ENCODE results near the gene ZDHHC5. TPM values are rescaled to one million over a fixed set of nuclear protein-coding genes. Genes with fewer than 3 reads are reported as not detected.

The ZDHHC5 gene
- total and polyA plus RNA-seq, 2 of the 13 experiments (the other 11 are each of a cell fraction or from before 2014, with no cell fraction given), result 26.6 to 34.0 TPM

- TF ChIP-seq MLXIP (CRISPR knock-in tag; IDR thresholded peaks at IDR 0.05; ENCODE audit: borderline replicate concordance), result no peak
- TF ChIP-seq BCL3 (CRISPR knock-in tag; IDR thresholded peaks at IDR 0.05), result peak; percentile 59; the same call in 1 of the 2 replicates
- 0 out of 2 replicates have a peak, but pooled peaks have one; percentile 32 for TF ChIP-seq NCOR1 (IDR thresholded peaks at IDR 0.05; ENCODE audit: borderline replicate concordance, low read length)
- TF ChIP-seq POLR2A (IDR thresholded peaks at IDR 0.05; ENCODE audit: insufficient read depth in 1 of 2, low read depth in 2 of 2, low read length in 2 of 2), result peak in 1 of 2 experiments; percentile 59; a peak in 3 of 4 replicates
- no peak for TF ChIP-seq FOXA1 (IDR thresholded peaks at IDR 0.05)
- no peak for TF ChIP-seq FOXA1 (CRISPR knock-in tag; IDR thresholded peaks at IDR 0.05)
- TF ChIP-seq DZIP1 (CRISPR knock-in tag; IDR thresholded peaks at IDR 0.05), result no peak
- peak; percentile 39; the same call in 1 of the 2 replicates for TF ChIP-seq KLF6 (CRISPR knock-in tag; IDR thresholded peaks at IDR 0.05)
- TF ChIP-seq MAZ (IDR thresholded peaks at IDR 0.05; ENCODE audit: borderline replicate concordance, low read depth, low read length), result no peak
- TF ChIP-seq MAZ (CRISPR knock-in tag; IDR thresholded peaks at IDR 0.05; ENCODE audit: low read depth), result peak; percentile 1; the same call in 1 of the 2 replicates
- no peak for TF ChIP-seq PHF20 (CRISPR knock-in tag; IDR thresholded peaks at IDR 0.05)
- TF ChIP-seq ZNF549 (CRISPR knock-in tag; IDR thresholded peaks at IDR 0.05), result no peak
- peak; percentile 34; the same call in 1 of the 2 replicates for TF ChIP-seq BCL6 (CRISPR knock-in tag; IDR thresholded peaks at IDR 0.05)
- TF ChIP-seq ZBTB44 (CRISPR knock-in tag; IDR thresholded peaks at IDR 0.05), result 0 out of 2 replicates have a peak, but pooled peaks have one; percentile 58
- peak; percentile 37; the same call in 1 of the 2 replicates for TF ChIP-seq ZNF768 (CRISPR knock-in tag; IDR thresholded peaks at IDR 0.05)
- peak; percentile 77 for TF ChIP-seq KDM2A (CRISPR knock-in tag; IDR thresholded peaks at IDR 0.05; ENCODE audit: borderline replicate concordance, low read depth)
- TF ChIP-seq HDAC1 (CRISPR knock-in tag; IDR thresholded peaks at IDR 0.05), result peak; percentile 64; the same call in 1 of the 2 replicates
- no peak for TF ChIP-seq ZSCAN20 (CRISPR knock-in tag; IDR thresholded peaks at IDR 0.05; ENCODE audit: borderline replicate concordance)
- no peak for TF ChIP-seq ZNF33A (CRISPR knock-in tag; IDR thresholded peaks at IDR 0.05; ENCODE audit: borderline replicate concordance)
Measured at GRCh38 chr11:57711414-57712255, 43.7 kb downstream of the ZDHHC5 start, which contains the start of gene MED19 (continued).
